Mucosa of descending colon (tissue), 3 donors: ENCODE data around the gene ADRA2B. TPM values are rescaled to one million over a fixed set of nuclear protein-coding genes. Genes with fewer than 3 reads are reported as not detected.
A peak's percentile ranks its signal among the peaks of the same experiment; 100 is the strongest.

Experiments used
- ATAC-seq: fragments of 200-7000 bp; cut with Tn5 transposase; one replicate; pipeline ENCODE4 v1.9.1; 2020; ENCODE audit warnings: mild to moderate bottlenecking, moderate library complexity
- DNase-seq, 3 donors: peaks; one replicate each; pipeline ENCODE4 v3.0.0-alpha.2; 2020
- H3K36me3 ChIP-seq: fragments of 200-600 bp; one replicate; pipeline ENCODE4 v1.8.0; 2021; ENCODE audit warnings: low read depth, mild to moderate bottlenecking
- H3K4me1 ChIP-seq: fragments of 200-600 bp; one replicate; pipeline ENCODE4 v1.8.0; 2021; ENCODE audit warnings: low read depth, mild to moderate bottlenecking
- H3K4me3 ChIP-seq: fragments of 200-600 bp; one replicate; pipeline ENCODE4 v1.8.0; 2021; ENCODE audit warnings: mild to moderate bottlenecking
- H3K9me3 ChIP-seq: fragments of 200-600 bp; one replicate; pipeline ENCODE4 v1.8.0; 2021; ENCODE audit warnings: mild to moderate bottlenecking
- intact Hi-C, 2 donors: fragments of 100-400 bp; cut with DNase I in 1 of 2; cut with micrococcal nuclease in 1 of 2; formaldehyde crosslinking; loops; one replicate each; pipeline versions ENCODE4 v1.11.0 to v1.11.1; 2022; cut with DNase I, micrococcal nuclease
- total RNA-seq, 3 donors: library from RNA; stranded (reverse); fragmentation: NEBNext Ultra II Directional in 2 of 3; extraction: Animal tissue kit (Norgen Biotek cat#: 25700) in 2 of 3; gene quantifications; one replicate each; pipeline versions ENCODE4 v1.2.1 to v1.2.4, GENCODE V29; 2021 to 2023
- TF ChIP-seq, protein P1 (sequence below): fragments of 200-600 bp; IDR thresholded peaks from one replicate; pipeline ENCODE4 v1.8.0; 2022; ENCODE audit warnings: antibody characterized with exemption, mild to moderate bottlenecking
- donor health status: DM: no; HTN: no; CAD: no; lungs with moderate emphysema.
- donor health status: DM: no; HTN: no; CAD: no.
- donor health status: DM: no; HTN: yes; CAD: no.

The ADRA2B gene
- total RNA-seq, 3 donors from 2014 or later: 0.17 to 0.73 (median 0.36) TPM

DNA sequence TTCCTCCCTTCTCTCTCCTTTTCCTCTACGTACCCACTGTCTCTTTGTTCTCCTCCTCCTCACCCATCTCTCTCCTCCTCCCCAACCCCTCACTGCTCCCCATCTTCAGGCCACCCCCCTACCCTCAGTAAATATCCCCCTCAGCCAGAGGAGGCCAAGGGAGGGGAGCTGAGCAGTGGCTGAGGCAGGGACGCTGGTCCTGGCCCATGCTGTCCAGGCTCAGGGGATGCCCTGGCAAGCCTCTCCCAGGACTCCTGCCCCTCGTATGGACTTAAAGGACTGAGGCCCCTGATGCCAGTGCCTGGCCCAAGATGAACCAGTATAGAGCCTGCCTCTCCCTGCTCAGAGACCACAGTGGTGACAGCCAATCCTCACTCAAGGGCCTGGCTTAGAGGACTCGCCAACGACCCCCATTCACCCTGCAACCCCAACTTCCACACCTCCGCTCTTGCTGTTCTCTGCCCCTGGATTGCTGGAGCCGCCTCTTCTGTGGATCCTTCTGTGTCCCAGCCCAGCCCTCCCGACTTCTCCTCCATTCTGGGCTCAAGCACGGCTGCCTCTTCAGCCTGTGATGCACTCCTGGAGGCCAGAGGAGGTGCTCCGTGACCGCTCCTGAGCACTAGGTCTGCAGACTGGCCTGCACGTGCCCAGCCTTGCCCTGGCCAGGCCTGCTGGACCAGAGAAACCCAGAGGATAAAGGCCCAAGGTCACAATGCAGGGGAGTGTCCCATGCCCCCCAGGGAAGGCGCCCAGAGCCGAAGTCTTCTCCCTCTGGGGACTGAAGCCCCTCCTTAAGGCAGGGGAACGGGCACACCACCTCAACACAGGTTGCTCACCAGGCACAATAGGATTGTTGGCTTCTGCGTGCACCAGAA lies 38.4 kb upstream of the ADRA2B start:
- ATAC-seq: no peak
- TF ChIP-seq, protein P1, sequence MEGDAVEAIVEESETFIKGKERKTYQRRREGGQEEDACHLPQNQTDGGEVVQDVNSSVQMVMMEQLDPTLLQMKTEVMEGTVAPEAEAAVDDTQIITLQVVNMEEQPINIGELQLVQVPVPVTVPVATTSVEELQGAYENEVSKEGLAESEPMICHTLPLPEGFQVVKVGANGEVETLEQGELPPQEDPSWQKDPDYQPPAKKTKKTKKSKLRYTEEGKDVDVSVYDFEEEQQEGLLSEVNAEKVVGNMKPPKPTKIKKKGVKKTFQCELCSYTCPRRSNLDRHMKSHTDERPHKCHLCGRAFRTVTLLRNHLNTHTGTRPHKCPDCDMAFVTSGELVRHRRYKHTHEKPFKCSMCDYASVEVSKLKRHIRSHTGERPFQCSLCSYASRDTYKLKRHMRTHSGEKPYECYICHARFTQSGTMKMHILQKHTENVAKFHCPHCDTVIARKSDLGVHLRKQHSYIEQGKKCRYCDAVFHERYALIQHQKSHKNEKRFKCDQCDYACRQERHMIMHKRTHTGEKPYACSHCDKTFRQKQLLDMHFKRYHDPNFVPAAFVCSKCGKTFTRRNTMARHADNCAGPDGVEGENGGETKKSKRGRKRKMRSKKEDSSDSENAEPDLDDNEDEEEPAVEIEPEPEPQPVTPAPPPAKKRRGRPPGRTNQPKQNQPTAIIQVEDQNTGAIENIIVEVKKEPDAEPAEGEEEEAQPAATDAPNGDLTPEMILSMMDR: no peak
- intact Hi-C loops: no loop called here

DNA sequence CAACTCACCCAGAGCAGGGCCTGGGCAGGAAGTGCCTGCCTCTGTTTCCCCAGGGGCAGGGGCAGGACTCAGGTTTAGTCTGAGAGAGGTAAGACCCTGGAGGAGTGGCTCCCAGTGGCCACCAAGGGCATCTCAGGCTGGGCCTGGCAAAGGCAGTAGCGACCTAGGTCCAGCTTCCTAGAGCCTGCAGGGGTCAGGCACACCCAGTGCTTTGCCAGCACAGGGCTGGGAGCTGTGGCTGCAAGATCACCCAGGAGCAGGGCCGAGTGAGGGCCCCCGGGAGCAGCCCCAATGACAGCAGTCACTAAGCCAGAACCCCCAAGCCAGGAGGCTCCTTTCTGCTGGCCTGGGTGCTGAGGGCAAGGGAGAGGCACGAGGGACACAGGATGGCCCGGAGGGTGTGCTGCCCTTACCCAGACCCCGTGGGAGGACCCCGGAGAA lies 37.6 kb upstream of the ADRA2B start:
- intact Hi-C loops: no loop called here
- Histone ChIP-seq H3K9me3 (no peaks in the 10 kb centered on the region), H3K4me3 (no peak overlapping the region), H3K36me3 (no peaks in the 10 kb centered on the region), H3K4me1 (no peaks in the 10 kb centered on the region)
- TF ChIP-seq, protein P1: no peak
- DNase-seq: peak in 1 of 3 donors; percentile 43
- ATAC-seq: no peak

More for the DNA sequence above, 38.4 kb upstream of the ADRA2B start:
- no peaks in the 10 kb centered on the region for H3K9me3 ChIP-seq
- H3K4me1 ChIP-seq: no peaks in the 10 kb centered on the region
- no peaks in the 10 kb centered on the region for H3K36me3 ChIP-seq
- DNase-seq: no peak
- H3K4me3 ChIP-seq: no peak overlapping the region

DNA sequence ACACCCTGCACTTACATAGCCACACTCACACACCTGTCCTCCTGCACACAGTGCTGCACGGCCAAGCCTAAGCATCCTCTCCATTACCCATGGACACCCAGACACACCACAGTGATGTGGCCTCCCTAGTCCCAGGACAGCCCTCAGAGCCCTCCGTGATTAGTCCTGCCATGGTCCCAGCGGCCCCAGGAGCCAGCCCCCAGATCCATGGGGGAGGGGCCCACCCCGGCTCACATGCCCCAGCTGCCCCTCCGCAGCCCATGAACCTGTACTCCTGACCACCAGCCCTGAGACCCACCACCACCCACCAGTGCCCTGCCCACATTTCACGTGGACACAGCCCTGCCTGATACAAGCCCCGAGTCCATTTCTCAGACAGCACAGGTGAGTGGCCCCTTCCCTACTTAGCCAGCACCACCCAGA lies 36.9 kb upstream of the ADRA2B start:
- TF ChIP-seq, protein P1: no peak
- no peak for DNase-seq
- no peaks in the 10 kb centered on the region for H3K9me3 ChIP-seq
- no peak overlapping the region for H3K4me3 ChIP-seq
- H3K4me1 ChIP-seq: peaks cover 3% of the 10 kb centered on the region
- no peak for ATAC-seq
- intact Hi-C loops: no loop called here
- H3K36me3 ChIP-seq: no peaks in the 10 kb centered on the region

DNA sequence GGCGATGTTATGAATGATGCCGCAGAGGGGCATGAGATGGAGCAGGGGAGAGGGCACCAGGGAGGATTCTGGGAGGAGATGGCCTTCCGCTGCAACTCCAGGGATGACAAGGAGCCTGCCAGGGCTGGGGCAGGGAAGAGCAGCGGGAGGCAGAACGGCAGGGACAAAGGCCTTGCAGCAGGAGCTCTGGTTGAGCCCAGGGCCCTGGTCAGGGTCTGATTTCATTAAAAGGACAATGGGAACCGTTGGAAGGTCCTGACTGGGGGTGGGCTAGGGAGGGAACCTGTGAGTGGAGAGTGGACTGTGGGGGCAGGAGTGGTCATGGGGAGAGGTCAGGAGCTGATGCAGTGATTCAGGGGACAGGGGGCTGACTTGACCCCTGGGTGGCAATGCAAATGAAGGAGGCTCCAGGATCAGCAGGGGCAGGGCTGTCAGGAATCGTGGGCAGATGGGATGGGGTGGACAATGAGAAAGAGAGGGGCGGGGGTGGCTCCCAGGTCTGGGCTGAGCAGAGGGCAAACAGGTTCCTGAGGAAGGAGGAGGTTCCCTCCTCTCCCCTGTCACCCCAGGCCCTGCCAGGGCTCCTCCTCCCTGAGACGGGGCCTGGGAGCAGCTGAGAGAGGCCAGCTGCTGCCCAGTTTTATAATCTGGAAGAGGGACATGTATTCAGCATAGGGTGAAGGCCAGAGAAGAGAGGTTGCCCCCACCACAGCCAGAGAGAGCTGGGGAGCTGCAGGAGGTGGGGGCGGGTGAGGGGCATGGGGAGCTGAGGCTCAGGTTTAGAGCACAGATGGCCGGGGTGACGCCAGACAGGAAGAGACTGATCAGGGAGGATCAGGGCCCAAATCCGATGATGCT lies 36.2 kb upstream of the ADRA2B start:
- ATAC-seq: no peak
- Histone ChIP-seq H3K36me3 (no peaks in the 10 kb centered on the region), H3K9me3 (no peaks in the 10 kb centered on the region), H3K4me1 (peaks cover 3% of the 10 kb centered on the region), H3K4me3 (no peak overlapping the region)
- peak in 1 of 3 donors; percentile 16 for DNase-seq
- intact Hi-C loops: no loop called here
- TF ChIP-seq, protein P1: no peak

DNA sequence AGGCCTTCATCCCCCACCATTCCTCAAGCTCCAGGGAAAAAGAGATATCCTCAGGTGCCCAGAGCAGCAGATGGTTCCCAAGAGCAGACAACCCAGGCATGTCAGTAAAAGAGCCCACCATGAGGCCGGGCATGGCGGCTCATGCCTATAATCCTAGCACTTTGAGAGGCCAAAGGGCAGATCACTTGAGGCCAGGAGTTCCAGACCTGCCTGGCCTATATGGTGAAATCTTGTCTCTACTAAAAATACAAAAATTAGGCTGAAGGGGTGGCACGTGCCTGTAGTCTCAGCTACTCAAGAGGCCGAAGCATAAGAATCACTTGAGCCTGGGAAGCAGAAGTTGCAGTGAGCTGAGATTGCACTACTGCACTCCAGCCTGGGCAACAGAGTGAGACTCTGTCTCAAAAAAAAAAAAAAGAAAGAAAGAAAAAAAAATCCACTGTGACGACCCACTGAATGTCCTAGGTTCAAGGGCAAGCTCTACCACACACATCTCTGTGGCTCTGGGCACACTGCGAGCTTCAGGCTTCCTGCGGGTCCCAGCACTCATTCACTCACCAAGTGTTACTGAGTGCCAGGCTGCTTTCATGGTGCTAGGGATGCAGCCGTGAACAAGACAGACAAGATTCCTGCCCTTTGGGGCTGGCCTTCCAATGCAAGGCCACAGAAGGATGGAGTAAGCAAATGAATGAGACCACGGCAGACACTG lies 35.4 kb upstream of the ADRA2B start:
- ATAC-seq (no peak), DNase-seq (no peak)
- intact Hi-C loops: no loop called here
- Histone ChIP-seq H3K4me1 (peaks cover 3% of the 10 kb centered on the region), H3K36me3 (no peaks in the 10 kb centered on the region), H3K4me3 (no peak overlapping the region), H3K9me3 (no peaks in the 10 kb centered on the region)
- TF ChIP-seq, protein P1: no peak
